ENCODE results near the gene RPS27A.
"Not testable (repeated sequence)": the region's sequence is repeated elsewhere in the genome, so short reads cannot be mapped to it uniquely, and the experiment has no call there.

Gene RPS27A

GRCh38 chr2:55232084-55232862, at the start of gene RPS27A, which contains the start of gene CLHC1:
TSS of gene RPS27A (plus strand) at chr2:55232688. CDS start at chr2:55232825, 137 bp downstream.
TSS of gene CLHC1 (minus strand) at chr2:55232293. CDS start at chr2:55222411, 9,882 bp downstream.
- DNase-seq: peak; percentile 97

- not testable (repeated sequence) for DNase-seq
Measured at GRCh38 chr2:55186837-55187236, 45.7 kb upstream of the RPS27A start.

DNA sequence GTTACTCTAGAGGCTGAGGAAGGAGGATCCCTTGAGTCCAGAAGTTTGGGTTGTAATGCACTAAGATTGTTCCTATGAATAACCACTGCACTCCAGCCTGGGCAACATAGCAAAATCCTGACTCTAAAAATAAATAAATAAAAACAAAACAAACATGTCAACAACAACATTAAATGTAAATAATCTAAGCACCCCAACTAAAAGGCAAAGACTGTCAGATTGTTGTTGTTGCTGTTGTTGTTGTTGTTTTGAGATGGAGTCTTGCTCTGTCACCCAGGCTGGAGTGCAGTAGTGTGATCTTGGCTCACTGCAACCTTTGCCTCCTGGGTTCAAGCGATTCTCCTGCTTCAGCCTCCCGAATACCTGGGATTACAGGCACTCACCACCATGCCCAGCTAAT, 40.6 kb upstream of the RPS27A start:
- not testable (repeated sequence) for DNase-seq

DNA sequence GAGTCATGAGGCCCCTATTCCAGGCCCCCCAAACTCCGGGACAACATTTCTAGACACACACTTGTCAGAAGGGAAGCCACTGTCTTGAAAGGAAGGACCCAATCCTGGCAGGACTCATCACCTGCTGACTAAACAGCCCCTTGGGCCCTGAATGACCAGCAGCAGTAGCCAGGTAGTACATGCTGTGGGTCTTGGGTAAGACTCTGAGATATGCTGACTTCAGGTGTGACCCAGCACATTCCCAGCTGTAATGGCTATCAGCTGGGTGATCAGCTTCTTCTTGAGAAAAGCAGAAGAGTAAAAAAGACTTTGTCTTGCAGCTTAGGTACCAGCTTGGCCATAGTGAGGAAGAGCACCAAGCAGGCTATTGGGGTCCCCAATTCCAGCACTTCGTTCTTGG, 36.0 kb upstream of the RPS27A start:
- DNase-seq: no peak

GRCh38 chr2:55200416-55200815, 32.1 kb upstream of the RPS27A start:
- no peak for DNase-seq

DNA sequence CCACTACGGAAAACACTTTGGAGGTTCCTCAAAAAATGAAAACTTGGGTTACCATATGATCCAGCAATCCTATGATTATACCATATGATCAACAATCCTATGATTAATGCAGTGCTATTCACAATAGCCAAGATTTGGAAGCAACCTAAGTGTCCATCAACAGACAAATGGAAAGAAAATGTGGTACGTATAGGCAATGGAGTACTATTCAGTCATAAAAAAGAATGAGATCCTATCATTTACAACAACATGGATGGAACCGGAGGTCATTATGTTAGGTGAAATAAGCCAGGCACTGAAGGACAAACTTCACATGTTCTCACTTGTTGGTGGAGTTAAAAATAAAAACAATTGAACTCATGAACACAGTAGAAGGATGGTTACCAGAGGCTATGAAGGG, 28.0 kb upstream of the RPS27A start:
- no peak for DNase-seq

- DNase-seq: no peak
Measured at GRCh38 chr2:55204950-55205349, 27.5 kb upstream of the RPS27A start.

- DNase-seq: no peak
Measured at GRCh38 chr2:55213822-55214221, 18.7 kb upstream of the RPS27A start.

DNA sequence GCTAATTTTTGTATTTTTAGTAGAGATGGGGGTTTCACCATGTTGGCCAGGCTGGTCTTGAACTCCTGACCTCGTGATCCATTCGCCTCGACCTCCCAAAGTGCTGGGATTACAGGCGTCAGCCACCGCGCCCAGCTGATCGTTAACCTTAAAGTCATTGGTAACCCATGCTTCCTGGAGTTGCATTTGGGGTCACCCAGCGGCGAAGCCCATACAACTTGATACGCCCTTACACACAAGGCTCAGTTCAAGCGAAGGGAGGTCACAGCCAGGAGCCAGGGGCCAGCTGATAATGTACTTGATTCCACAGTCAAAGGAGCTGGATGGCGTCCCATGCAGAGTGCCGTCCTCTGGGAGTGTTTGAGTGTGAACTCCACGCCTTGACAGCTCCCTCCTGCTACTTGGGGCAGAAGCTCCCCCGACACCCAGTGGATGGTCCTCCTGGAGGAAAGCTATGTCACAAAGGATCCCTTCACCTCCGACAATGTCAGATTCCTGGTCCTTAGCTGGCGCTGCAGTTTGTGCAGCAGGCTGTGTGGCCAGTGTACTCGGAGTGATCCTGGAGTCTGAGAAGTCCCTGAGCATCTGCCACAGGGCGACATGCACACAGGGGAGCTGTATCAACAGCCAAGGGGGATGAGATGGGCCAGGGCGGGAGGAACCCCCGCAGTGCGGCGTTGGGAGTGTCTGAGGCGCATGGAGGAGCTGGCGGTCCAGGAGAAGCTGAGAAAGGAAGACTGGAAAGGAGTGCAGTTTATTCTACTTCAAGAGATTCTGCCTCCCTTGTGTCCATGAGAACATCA, 8.3 kb upstream of the RPS27A start:
- DNase-seq: no peak

DNA sequence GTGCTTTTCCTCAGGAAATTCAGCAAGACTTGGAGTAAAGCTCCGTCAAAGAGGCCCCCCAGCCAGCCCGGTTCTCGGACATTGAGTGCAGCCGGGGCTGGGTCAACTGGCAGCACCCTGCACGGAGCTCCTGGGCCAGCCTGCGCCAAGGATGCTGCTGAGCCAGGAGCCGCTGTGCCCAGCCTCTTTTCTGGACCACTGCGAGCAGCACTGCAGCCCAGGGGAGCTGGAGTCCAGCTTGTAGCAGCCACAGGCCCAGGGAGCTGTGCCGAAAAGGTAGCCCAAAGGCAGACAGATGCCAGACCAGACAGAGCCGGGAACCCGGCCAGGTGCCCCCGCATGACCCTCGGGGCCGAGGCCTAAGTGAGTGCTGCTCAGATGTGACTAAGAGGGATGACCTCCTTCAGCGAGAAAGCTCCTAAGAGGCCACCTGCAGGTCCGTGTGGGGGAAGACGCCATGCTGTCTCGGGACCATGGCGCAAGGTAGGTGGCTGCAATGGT, 7.7 kb upstream of the RPS27A start:
- DNase-seq: no peak

GRCh38 chr2:55225481-55226020, 6.9 kb upstream of the RPS27A start:
- DNase-seq: no peak

DNA sequence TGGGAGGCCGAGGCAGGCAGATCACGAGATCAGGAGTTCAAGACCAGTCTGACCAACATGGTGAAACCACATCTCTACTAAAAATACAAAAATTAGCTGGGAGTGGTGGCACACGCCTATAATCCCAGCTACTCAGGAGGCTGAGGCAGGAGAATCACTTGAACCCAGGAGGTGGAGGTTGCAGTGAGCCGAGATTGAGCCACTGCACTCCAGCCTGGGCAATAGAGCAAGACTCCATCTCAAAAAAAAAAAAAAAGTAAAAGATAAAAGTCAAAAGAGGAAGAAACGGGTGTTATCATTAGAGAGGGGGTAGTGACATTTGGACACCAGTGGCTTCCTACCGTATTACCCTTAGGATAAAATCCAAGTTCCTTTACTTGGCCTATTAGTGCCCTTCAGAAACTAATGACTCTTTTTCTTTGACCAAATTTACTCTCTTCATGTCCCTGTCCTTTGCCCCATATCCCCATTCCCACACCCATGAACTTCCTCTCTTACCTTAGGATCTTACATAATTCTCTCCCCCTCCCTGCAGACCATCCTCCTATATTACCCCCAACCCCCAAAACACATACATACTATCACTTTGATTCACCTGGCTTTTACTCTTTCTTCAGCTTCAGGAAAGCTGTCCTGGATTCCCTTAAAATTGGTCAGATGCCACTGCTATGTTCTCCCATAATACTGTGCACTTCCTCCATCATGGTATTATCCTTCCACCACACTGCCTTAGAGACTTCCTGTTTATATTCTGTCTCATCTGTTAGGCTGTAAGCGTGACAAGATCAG, 4.9 kb upstream of the RPS27A start:
- not testable (repeated sequence) for DNase-seq

DNA sequence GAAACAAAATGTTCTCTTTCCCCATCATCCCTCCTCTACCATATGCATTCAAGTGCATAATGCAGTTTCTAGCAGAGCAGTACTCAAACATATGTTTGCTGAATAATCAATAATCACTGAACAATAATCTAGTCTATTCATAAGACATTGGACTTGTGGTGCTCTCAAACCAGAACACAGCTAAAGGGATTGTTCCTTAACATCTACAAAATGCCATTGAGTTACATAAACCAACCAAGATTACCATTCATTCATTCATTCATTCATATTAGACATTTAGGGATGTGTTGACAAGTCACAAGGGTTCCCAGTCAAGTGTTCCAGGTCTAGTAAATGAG, 4.3 kb upstream of the RPS27A start:
- no peak for DNase-seq

DNA sequence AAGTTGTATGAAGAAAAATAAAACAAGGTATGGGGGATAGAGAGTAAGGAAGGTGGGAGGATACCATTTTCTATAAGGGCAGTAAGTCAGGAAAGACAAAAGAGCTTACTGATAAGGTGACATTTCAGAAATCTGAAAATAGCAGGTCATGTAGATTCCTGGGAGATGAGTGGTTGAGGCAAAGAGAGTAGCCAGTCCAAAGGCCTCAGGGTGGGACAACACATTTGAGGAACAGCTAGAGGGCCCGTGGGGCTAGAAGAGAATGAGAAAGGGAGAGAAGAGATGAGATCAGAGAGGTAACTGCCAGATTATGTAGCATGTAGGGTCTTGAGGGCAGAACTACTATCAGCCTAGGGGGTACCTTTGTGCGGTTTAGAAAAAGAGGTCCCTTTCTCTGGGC, 3.3 kb upstream of the RPS27A start:
- DNase-seq: no peak

- no peak for DNase-seq
Measured at GRCh38 chr2:55230551-55230950, 1.9 kb upstream of the RPS27A start.

DNA sequence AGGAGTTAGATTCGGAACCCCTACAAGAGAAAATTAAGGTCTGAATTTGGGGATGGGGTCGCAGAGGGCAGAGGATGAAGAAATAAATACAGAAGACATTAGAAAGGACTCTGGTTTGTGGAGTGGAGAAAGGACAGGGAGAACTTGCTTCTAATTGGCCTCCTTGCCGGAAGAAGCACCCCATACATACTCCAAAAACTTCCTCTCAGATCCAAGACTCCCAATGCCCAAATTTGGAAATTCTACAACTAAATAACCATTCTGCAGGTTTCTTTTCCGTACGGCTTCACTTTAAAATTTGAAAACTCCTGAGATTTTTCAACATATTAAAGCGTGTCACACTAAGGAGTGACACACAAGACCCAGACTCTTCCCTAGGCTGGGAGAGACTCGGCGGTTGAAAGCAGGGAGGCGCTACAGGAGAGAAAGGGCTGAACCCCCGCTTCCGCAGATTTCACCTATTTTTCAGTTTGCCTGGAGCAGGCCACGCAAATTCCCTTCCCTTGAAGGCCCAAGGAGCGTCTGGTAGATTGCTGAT, 873 bp upstream of the RPS27A start:
- no peak for DNase-seq

GRCh38 chr2:55232863-55233657, 572 bp downstream of the RPS27A start:
- DNase-seq: peak; percentile 41

DNA sequence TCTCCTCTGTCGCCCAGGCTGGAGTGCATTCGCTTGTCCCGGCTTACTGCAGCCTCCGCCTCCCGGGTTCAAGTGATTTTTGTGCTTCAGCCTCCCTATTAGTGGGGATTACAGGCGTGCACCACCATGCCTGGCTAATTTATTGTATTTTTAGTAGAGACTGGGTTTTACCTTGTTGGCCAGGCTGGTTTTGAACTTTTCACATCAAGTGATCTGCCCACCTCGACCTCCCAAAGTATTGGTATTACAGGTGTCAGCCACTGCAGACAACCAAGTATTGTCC, 1.1 kb downstream of the RPS27A start:
- DNase-seq: no peak

- DNase-seq: no peak
Measured at GRCh38 chr2:55235724-55236538, 3.4 kb downstream of the RPS27A start.

DNA sequence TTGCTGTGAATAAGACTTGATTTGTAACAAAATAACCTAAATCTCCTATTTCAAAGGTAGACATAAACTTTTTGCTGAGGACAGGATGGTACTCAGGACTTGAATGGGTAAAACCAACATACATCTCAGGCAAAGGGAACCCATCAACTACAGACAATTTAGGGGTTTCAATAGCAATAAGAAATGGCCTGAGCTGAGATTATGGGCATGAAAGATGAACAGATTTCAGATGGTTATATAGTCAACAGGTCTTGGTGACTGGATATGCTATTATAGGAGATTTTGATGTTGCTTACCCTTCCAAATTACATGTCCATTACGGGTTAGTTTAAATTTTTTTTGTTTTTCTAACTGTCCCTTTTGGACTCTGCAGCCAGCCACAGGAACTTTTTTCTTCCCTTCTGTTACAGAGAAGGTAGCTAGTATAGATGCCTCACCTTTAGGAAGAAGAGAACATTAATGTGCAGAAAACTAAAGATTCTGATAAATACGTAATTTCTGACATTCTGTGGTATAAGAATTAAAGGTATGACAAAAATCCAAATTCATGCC, 4.6 kb downstream of the RPS27A start:
- no peak for DNase-seq

All from stimulated activated CD4-positive, alpha-beta T cell treated with anti-CD3 and anti-CD28 coated beads, Interleukin-12 subunit alpha, Interleukin-12 subunit beta, amount 100 ng/mL, for 4 hours (primary cell).